ENCODE measurements around the gene RGL2.
"Not testable (repeated sequence)": the region's sequence is repeated elsewhere in the genome, so short reads cannot be mapped to it uniquely, and the experiment has no call there.

The RGL2 gene

DNA sequence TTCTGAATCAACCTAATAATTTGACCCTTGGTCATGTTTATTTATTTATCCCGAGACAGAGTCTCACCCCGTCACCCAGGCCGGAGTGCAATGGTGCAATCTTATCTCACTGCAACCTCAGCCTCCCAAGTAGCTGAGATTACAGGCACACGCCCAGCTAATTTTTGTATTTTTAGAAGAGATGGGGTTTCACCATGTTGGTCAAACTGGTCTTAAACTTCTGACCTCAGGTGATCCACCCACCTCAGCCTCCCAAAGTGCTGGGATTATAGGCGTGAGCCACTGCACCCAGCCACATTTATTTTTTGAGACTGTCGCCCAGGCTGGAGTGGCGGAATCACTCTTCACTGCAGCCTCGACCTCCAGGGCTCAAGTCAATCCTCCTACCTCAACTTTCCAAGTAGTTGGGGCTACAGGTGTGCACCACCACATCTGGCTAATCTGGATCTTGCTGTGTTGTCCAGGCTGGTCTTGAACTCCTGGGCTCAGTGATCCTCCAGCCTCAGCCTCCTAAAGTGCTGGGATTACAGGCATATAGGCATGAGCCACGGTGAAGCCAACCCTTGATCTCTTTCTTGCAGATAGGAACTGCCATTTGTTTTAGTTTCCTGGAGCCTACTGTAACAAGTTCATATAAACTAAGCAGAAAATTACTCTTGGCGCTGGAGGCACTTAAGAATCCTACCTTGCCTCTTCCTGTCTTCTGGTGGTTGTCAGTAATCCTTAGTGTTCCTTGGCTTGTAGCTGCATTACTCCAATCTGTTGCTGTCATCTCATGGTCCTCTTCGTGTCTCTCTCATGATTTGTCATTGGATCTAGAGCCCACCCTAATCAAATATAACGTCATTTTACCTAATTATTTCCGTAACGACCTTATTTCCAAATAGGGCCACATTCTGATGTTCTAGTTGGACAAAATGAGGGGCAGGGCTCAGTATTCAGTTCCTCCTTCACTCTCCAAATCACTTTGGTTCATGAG is 24.5 kb downstream of the RGL2 start:
- no peak for DNase-seq (ENCODE audit: low spot score)

- no peak for DNase-seq (ENCODE audit: low spot score)
Measured at GRCh38 chr6:33273129-33273923, 25.4 kb downstream of the RGL2 start.

DNA sequence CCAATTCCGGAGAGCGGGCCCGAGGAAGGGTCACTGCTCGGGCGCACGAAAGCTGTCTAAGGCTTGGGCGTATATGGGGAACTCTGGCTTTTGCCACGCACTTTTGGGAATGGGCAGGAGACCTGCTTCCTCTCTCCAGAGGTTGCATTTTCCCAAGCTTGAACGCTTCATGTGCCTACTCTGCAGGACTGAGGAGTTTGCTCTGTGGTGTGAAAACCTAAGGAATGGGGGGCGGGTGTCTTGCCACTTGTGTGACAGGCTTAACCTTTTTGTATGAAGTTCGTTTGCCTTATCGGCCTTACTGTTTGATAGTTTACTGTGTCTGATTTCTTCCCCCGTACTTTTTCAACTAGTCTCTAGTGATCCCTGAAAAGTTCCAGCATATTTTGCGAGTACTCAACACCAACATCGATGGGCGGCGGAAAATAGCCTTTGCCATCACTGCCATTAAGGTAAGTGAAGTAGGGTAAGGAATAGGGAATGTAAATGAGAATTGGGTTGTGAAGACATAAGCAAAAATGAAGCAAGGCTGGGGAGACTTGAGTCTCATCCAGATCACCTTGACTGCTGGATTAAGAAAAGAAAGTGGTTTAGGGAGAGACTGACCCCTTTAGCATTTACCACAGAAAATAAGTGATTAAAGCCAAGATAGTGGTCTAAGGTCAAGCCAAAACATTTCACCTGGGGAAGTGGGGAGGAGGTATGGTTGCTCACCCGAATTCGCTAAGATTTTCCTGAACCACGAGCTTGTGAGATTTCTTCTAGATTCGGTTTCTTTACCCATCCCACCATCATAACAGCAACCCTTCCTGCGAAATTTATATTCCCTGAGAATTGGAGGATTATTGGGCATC is 26.2 kb downstream of the RGL2 start:
- DNase-seq (ENCODE audit: low spot score), result no peak

DNA sequence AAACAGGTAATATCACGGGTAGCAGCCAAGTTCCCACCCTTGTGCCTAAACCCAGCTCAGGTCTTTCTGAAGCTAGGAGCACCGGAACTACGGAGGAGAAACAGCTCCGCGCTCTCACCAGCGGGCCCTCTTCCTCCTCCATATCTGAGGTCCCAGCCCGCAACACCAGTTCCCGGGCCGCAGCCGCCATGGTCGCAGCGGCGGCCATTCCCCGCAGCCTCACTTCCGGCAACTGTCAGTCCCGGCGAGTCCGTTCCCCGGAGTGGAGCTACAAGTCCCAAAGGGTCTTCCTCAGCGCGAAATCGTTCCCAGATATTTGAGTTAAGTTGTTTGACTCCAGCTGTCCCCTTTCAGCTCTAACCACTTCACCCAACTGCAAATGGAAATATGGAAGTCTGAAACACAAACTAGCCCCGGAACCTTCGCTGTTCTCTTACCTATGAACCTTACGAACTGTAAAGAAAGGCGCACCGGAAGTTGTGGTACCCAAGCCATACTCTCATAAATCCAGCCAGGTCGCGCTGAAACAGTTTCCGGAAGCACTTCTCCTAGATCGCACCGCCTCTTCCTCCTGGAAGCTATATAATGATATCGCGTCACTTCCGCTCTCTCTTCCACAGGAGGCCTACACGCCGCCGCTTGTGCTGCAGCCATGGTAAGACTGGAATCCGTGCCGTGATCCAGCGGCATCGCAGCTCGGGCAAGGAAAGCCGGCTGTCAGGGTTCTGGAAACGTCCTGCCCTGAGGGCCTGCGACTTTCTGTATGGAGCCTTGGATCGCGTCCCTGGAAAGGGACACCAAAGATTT is 27.1 kb downstream of the RGL2 start, which contains the start of the genes RPS18 and VPS52:
TSS of gene RPS18 (plus strand) at position 608 of the 807 bp plus-strand sequence. CDS start at position 653, 45 bp downstream.
TSS of gene VPS52 (minus strand) at position 409 of the 807 bp plus-strand sequence. CDS start at position 208, 201 bp downstream.
- peak; percentile 97 for DNase-seq (ENCODE audit: low spot score)

- DNase-seq (ENCODE audit: low spot score), result no peak
Measured at GRCh38 chr6:33271117-33271467, 27.6 kb downstream of the RGL2 start.

GRCh38 chr6:33264015-33264414 is 34.7 kb downstream of the RGL2 start:
- DNase-seq (ENCODE audit: low spot score), result no peak

DNA sequence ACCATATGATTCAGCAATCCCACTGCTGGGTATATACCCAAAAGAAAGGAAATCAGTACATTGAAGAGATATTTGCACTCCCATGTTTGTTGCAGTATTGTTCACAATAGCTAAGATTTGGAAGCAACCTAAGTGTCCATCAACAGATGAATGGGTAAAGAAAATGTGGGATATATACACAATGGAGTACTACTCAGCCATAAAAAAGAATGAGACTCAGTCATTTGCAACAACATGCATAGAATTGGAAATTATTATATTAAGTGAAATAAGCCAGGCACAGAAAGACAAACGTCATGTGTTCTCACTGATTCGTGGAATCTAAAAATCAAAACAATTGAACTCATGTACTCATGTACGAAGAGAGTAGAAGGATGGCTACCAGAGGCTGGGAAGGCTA is 36.3 kb downstream of the RGL2 start:
- not testable (repeated sequence) for DNase-seq (ENCODE audit: low spot score)

GRCh38 chr6:33259032-33259431 is 39.7 kb downstream of the RGL2 start:
- no peak for DNase-seq (ENCODE audit: low spot score)

GRCh38 chr6:33254591-33254990 is 44.2 kb downstream of the RGL2 start:
- no peak for DNase-seq (ENCODE audit: low spot score)

DNA sequence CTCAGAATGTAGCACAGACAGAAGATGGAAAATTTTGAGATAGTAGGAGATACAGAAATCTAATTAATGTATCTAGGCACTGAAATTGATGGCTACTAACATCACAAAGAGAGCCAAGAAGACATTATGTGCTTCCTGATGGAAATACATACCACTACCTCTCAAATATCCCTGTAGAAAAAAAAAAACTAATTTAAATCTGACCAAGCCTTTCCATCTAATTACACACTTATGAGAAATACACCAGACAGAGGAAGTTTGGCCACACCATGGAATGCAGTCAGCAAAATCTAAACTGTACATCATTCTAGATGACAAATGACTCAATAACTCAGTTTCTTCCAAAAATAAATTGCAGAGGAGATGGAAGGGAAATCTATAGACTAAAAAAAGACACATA is 46.0 kb downstream of the RGL2 start:
- no peak for DNase-seq (ENCODE audit: low spot score)

GRCh38 chr6:33251395-33252012 is 47.2 kb downstream of the RGL2 start:
- no peak for DNase-seq (ENCODE audit: low spot score)

DNA sequence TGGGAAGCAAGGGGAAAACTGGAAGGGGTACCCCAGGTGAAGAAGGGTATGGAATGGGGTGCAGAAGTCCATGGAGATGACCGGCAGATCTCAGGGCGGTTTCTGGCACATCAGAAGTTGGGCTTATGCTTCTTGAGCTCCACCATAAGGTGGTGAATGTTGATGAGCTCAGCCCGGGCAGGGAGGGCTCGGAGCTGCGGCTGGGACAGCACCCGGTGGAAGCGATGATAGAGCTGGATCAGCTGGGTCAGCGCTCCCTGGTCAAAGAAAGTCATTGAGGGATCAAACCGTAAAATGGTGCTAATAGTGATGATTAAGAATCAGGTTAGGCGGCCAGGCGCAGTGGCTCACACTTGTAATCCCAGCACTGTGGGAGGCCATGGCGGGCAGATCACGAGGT is 48.0 kb downstream of the RGL2 start:
- no peak for DNase-seq (ENCODE audit: low spot score)

- peak; percentile 27 for DNase-seq (ENCODE audit: low spot score)
Measured at GRCh38 chr6:33249732-33250630, 48.8 kb downstream of the RGL2 start.

GRCh38 chr6:33248932-33249731 is 49.6 kb downstream of the RGL2 start:
- peak; percentile 99 for DNase-seq (ENCODE audit: low spot score)

GRCh38 chr6:33248643-33248931 is 50.2 kb downstream of the RGL2 start:
- no peak for DNase-seq (ENCODE audit: low spot score)

DNA sequence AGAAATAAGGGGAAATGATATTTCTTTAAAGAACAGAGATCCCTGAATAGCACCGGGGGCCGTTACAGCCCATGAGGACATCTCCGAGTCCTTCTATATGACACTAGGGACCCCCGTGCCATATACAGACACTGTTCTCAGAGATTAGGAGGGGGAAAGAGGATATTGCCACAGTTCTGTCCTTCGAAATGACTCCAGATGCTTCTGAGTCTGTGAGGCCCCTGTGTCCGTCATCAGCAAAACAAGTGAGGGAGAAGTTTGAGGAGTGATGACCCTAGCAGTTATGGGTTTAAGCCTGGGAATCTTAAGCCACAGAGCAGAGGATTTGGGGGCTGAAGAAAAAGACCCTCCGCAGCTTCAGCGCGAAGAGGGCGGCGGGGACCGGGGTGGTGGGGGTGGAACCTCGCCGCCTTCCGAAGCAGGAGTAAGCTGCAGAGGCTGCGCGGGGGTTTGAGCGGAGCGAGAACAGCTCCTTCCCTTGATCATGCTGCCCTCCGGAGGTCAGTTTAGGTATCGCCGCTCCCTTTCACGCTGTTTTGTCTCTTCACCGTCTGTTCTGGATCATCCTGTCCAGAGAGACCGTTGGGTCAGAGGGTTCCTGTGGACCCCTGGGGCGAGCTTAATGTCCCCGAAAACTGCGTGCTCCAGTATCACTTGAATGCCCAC is 50.6 kb downstream of the RGL2 start:
- peak; percentile 93 for DNase-seq (ENCODE audit: low spot score)

GRCh38 chr6:33243476-33243875 is 55.3 kb downstream of the RGL2 start:
- DNase-seq (ENCODE audit: low spot score), result no peak

DNA sequence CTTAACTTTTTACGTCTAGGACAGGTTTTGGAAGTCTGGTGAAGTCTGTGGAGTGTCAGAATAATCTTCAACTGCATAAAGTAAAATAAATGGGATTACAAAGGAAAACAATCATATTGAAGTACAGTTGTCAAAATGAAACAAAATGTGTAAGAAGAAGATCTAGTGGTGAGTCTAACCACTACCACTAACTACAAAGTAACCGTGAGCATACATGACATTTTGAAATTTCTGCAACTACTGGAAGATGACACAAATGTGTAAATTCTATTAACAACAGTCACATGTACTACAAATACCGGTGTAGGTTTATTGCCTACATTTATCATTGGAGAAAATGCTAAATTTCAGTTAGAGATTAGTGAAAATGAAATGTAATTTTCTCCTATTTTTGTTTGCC is 56.8 kb downstream of the RGL2 start:
- peak; percentile 70 for DNase-seq (ENCODE audit: low spot score)
